ENCODE results near the gene TMEM150B. TPM values are rescaled to one million over a fixed set of nuclear protein-coding genes. Genes with fewer than 3 reads are reported as not detected.

TMEM150B gene
- total and polyA plus RNA-seq, 2 donors (not counting 1 experiment from before 2014, with no cell fraction given): 1.4 TPM; not detected in 1

DNA sequence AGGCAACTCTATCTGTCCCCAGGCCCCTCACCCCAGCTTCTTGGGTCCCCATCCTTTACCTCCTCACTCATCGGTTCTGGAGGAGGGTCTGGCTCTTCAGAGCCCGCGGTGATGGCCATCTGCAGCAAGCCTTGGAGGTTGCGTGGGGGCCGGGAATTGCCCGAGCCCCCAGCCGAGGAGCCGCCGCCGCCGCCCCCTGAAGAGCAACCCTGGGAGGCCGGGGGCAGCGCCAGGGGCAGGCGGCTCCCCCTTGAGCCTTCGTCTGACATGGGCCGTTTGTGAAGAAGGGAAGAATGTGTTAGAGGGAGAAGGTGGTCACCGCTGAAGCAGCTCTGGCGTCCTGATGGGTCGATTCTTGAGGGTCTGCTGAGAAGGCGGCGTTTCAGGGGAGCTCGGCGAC, 45.8 kb downstream of the TMEM150B start:
- Histone ChIP-seq H3K4me3 (ENCODE audit: control extremely low read depth in 1 of 5, extremely low read depth in 1 of 5, insufficient read depth in 1 of 5, low read depth in 2 of 5, low read length in 4 of 5) (peak overlapping the region; percentile 63 to 83 (median 71)), H3K9me3 (ENCODE audit: control extremely low read depth in 1 of 3, control insufficient read depth in 2 of 3, insufficient read depth in 1 of 3, low read length in 2 of 3) (peaks cover 0 to 4% (median 0%) of the 10 kb centered on the region in 3 donors), H3K27me3 (replicated peaks in 1 of 4; ENCODE audit: control extremely low read depth in 1 of 4, control insufficient read depth in 3 of 4, insufficient read depth in 4 of 4, low read length in 3 of 4) (peaks cover 0 to 9% (median 3%) of the 10 kb centered on the region in 4 experiments), H3K79me2 (ENCODE audit: control insufficient read depth, insufficient read depth, low read length) (peaks cover 5% of the 10 kb centered on the region), H3K9ac (ENCODE audit: low read length) (peak overlapping the region; percentile 64), H3K36me3 (replicated peaks in 1 of 2; ENCODE audit: control extremely low read depth in 1 of 2, control insufficient read depth in 1 of 2, extremely low read depth in 1 of 2, insufficient read depth in 2 of 2, low read length in 1 of 2) (peaks cover 0 to 10% of the 10 kb centered on the region in 2 experiments), H3K4me1 (ENCODE audit: control insufficient read depth in 2 of 2, insufficient read depth in 2 of 2, low read length in 2 of 2) (peaks cover 60 to 77% of the 10 kb centered on the region in 2 donors), H2AFZ (ENCODE audit: insufficient read depth, low read depth, low read length, poor library complexity, severe bottlenecking) (peak overlapping the region; percentile 68), H3K4me2 (replicated peaks; ENCODE audit: low read depth, low read length, poor library complexity, severe bottlenecking) (peak overlapping the region; percentile 77), H3K27ac (ENCODE audit: low read length in 2 of 2) (peak overlapping the region; percentile 82 to 96), H4K20me1 (ENCODE audit: control insufficient read depth, insufficient read depth, low read length, poor library complexity, severe bottlenecking) (peaks cover 15% of the 10 kb centered on the region)
- DNase-seq: no peak
- Mint-ChIP-seq H3K27ac (peak overlapping the region; percentile 99), H3K4me3 (peak overlapping the region; percentile 99), H3K9me3 (ENCODE audit: insufficient read depth) (no peaks in the 10 kb centered on the region), H3K4me1 (peaks cover 73% of the 10 kb centered on the region), H3K27me3 (peaks cover 7% of the 10 kb centered on the region)
- CTCF ChIA-PET: interaction anchor here (1.0 to 8.9 kb wide), 7 partner anchors 12 to 238 kb away, joined by 3 to 56 read pairs (median 5); partner anchors contain the start of gene TMEM238
- intact Hi-C loops (cut with micrococcal nuclease): no loop called here
- WGBS (ENCODE audit: insufficient coverage): 23% methylated on average over 15 of the region's 23 CpGs
- TF ChIP-seq EZH2 (IDR thresholded peaks at IDR 0.05; ENCODE audit: borderline replicate concordance, insufficient read depth, low read depth, low read length, poor library complexity, severe bottlenecking): no peak
- TF ChIP-seq, protein P1, sequence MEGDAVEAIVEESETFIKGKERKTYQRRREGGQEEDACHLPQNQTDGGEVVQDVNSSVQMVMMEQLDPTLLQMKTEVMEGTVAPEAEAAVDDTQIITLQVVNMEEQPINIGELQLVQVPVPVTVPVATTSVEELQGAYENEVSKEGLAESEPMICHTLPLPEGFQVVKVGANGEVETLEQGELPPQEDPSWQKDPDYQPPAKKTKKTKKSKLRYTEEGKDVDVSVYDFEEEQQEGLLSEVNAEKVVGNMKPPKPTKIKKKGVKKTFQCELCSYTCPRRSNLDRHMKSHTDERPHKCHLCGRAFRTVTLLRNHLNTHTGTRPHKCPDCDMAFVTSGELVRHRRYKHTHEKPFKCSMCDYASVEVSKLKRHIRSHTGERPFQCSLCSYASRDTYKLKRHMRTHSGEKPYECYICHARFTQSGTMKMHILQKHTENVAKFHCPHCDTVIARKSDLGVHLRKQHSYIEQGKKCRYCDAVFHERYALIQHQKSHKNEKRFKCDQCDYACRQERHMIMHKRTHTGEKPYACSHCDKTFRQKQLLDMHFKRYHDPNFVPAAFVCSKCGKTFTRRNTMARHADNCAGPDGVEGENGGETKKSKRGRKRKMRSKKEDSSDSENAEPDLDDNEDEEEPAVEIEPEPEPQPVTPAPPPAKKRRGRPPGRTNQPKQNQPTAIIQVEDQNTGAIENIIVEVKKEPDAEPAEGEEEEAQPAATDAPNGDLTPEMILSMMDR (IDR thresholded peaks at IDR 0.05): no peak
- POLR2A ChIA-PET: interaction anchor here (0.6 to 4.5 kb wide), 4 partner anchors 20 to 355 kb away, joined by 3 to 44 read pairs (median 14); partner anchors contain the start of genes KMT5C and PPP6R1
- ATAC-seq (ENCODE audit: low read depth): no peak
